GM03348 (cell line): ENCODE results near the gene MYO9A.
"Not testable (repeated sequence)": the region's sequence is repeated elsewhere in the genome, so short reads cannot be mapped to it uniquely, and the experiment has no call there.

Experiments
- DNase-seq: peaks from one replicate; pipeline ENCODE4 v3.0.0; 2012; ENCODE audit warnings: low spot score

The MYO9A gene

DNA sequence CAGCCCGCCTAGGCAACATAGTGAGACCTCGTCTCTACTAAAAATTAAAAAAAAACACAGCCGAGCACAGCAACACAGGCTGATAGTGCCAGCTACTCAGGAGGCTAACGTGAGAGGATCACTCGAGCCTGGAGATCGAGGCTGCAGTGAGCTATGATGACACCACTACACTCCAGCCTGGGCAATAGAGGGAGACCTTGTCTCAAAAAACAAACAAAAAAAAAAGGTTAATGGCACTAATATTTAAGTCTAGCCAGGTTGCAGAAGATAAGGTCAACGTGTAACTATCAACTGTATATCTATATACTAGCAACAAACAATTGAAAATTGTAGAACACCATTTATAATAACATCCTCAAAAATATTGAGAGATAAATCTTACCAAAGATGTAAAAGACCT lies 75.1 kb downstream of the MYO9A start:
- no peak for DNase-seq

- DNase-seq = no peak
Measured at GRCh38 chr15:72042054-72042453, 75.9 kb downstream of the MYO9A start.

DNA sequence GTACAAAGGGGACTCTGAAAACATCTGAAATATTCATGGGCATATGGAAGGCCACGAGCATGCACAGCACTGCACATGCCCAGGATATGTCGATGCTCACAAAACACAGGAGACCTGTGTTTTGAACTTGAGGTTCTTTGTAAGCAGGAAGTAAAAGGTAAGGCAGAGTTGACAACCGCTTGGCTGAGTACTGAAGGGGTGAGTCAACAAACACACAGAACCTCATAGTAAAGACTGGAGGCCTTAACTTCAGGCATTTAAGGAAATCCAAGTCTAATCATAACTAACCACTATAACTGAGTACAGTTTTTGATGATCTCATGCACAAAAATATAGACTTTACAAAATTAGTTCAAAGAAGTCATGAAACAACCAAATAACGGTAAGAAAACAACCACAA lies 80.6 kb downstream of the MYO9A start:
- DNase-seq = no peak

GRCh38 chr15:72034859-72035650 lies 82.9 kb downstream of the MYO9A start:
- no peak for DNase-seq

- DNase-seq = no peak
Measured at GRCh38 chr15:72034351-72034750, 83.6 kb downstream of the MYO9A start.

GRCh38 chr15:72033711-72034110 lies 84.2 kb downstream of the MYO9A start:
- peak; percentile 13 for DNase-seq

DNA sequence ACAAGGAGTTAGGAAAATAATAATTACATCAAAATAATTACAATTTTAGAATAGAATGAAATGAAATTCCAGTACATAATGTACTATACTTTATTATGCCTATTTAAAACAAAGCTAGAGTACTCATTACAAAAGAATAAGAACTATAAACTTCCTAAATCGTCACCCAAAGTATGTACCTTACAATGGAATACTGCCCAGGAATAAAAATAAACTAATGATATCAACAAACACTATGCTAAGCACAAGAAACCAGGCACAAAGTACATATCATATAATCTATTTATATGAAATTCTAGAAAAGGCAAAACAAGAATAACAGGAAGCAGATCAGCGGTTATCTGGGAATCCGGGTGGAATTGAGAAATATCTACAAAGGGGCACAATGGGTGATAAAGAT lies 84.7 kb downstream of the MYO9A start:
- no peak for DNase-seq

DNA sequence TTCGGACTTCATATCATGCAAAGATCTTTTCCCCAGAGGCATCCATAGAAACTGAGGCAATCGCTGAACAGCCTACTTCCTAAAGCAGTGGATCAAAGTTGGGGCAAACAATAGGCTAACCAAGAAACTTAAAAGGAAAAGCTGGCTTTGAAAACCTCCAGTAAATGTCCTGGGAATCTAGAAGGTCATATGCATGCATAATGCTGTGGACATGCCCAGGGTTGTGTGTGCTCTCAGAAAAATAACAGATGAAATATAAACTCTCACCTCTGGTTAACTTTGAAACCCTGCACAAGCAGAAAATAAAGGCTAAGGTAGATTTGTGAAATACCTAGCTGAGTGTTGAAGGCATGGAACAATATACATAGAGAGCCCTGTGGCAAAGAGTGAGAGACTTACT lies 96.3 kb downstream of the MYO9A start:
- DNase-seq = no peak

GRCh38 chr15:72020799-72021198 lies 97.2 kb downstream of the MYO9A start:
- DNase-seq = no peak

- not testable (repeated sequence) for DNase-seq
Measured at GRCh38 chr15:72014555-72014954, 103.4 kb downstream of the MYO9A start.

- no peak for DNase-seq
Measured at GRCh38 chr15:72013703-72014102, 104.2 kb downstream of the MYO9A start.

GRCh38 chr15:72011302-72011942 lies 106.5 kb downstream of the MYO9A start:
- DNase-seq = no peak

- DNase-seq = no peak
Measured at GRCh38 chr15:72009222-72009621, 108.7 kb downstream of the MYO9A start.

GRCh38 chr15:72006382-72006781 lies 111.6 kb downstream of the MYO9A start:
- DNase-seq = no peak

DNA sequence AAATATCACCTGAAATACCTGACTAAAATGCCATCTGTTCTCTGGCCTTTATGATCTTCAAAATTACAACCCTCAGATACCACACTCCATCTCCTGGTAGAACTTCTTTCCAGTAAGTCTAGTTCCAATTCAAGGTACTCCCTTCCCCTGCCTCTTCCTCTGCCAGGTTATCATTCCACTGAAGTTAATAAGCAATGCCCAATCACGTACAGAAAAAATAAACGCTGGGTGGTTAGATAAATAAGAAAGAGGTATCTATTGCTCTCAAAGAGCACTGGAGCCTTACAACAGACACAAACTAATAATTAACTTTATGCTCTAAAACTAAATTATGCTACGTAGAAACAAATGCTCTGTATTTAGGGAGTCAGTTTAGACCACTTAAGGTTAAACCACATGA lies 112.5 kb downstream of the MYO9A start:
- no peak for DNase-seq

DNA sequence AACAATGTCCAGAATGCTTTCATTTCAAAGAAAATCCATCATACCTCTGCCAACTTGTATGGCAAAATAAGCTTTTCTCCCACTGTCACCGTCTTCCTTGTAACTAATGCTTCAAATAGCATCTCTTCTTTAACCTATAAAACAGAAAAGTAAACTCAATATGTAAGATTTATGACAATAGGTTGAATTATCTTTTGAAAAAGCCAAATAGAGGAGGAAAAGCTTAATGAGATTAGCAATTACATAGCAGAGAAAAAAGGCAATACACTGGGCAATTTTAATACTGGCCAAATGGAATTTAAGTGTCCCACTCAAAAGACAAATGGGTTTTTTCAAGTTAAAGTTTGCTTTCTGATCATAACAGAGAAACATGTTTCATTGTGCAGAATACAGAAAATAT lies 118.1 kb downstream of the MYO9A start:
- DNase-seq = no peak

GRCh38 chr15:71998717-71999116 lies 119.2 kb downstream of the MYO9A start:
- not testable (repeated sequence) for DNase-seq

DNA sequence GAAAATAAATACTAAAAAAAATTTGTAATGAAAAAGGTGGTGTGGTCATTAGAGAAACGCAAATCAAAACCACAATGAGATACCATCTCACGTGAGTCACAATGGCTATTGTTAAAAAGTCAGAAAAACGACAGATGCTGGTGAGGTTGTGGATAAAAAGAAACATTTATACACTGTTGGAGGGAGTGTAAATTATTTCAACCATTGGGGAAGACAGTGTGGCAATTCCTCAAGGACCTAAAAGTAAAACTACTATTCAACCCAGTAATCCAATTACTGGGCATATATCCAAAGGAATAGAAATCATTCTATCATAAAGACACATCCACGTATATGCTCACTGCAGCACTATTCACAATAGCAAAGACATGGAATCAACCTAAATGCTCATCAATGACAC lies 120.3 kb downstream of the MYO9A start:
- DNase-seq = no peak

DNA sequence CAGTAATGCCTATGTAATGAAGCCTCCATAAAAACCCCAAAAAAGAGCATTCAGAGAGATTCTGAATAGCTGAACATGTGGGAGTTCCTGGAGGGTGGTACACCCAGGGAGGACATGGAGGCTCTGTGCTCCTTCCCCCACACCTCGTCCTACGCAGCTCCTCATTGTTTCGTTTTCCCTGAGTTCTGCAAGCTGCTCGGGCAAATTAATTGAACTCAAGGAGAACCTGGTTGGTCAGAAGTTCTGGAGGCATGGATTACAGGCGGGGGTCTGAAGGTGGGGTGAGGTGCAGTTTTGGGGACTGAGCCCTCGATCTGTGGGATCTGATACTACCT lies 142.2 kb downstream of the MYO9A start:
- no peak for DNase-seq

DNA sequence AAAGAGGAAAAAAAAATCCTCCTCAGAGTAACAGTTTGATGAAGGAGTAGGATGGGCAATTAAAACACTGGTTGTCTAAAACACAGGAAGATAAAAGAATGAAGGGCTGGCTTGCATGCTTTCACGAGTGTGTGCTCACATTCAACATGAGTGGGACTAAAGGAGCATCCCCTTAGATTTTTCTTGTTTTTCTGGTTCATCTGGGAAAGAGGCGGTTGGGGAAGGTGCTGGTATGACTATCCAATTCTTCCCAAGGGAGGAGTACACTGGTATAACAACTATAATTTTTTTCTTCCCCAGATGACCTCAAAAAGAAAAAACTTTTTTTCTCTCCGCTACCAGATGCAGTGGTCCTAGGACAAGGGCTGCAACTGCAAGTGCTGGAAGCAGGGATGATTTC lies 143.7 kb downstream of the MYO9A start:
- no peak for DNase-seq

- no peak for DNase-seq
Measured at GRCh38 chr15:71973366-71973765, 144.6 kb downstream of the MYO9A start.

DNA sequence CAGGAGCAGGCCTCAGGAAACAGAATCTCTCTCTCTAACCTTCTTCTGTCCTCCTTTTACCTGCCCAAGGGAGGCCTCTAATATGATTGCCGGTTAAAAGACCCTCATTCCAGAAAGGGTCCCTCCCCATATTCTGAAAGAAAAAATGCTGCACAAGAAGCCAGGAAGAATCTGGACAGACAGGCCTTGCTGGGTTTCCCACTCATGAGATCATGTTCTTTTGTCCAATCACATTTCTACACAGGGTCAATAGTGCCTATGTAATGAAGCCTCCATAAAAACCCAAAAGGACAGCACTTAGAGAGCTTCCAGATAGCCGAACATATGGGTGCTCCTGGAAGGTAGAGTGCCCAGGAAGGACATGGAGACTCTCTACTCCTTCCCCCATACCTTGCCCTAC lies 146.0 kb downstream of the MYO9A start:
- no peak for DNase-seq

- no peak for DNase-seq
Measured at GRCh38 chr15:71970435-71970834, 147.5 kb downstream of the MYO9A start.

DNA sequence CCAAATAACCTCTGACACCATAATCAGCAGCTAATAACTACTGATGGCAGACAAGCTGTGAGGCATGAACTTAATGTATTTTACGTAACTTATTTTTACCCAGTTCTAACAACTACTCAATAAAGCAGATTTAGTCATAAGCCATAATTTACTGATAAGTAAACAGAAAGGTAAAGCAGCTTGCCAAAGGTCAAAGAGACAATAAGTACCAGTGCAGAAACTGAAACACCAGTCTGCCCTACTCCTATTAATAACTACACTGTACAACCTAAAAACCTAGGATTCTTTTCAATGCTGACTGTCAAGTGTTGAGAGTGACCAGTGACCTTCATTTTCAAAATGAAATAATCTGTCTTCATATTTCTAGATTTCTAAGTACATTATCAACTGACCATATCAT lies 155.4 kb downstream of the MYO9A start:
- DNase-seq = no peak
